Ammon's horn (tissue), 1 donor: ENCODE measurements around the gene PIP4K2B.

Experiments
- DNase-seq: peaks from one replicate; pipeline ENCODE4 v3.0.0-alpha.2; 2016; ENCODE audit warnings: low spot score

The PIP4K2B gene

DNA sequence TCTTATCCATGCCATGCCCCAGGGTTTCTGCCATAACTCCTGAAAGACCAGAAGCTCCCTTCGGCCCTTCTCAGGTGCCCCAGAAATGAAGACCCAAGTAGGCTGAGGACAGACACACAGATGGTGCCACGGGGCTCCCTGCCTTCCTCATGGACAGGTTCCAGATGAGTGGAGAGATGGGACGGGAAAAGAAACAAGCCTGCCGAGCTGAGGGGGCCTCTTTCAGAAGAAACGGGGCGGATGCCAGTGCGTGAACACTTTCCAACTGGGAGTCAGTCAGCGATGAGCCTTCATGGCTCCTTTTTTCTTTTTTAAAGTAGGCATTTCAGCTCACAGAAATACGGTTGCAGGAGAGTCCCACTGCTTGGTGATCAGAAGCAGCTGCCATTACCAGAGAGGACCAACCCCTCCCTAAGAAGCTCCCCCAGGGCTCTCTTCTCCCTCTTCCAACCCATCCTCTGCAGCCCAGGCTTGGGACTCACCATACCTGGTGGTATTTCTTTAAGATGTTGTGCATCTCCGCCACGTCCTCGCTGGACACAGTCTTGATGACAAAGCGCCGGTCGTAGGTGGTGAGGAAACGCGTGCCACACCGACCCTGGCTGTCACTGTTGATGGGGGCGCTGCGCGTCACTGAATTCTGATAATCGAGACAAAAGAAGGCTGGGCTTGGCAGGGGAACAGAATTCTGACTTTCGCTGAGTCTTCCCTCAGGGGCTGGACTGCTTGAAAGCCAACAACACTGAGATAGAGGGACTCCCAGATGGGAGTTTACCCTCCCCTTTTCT lies 19.2 kb downstream of the PIP4K2B start:
- DNase-seq: no peak

DNA sequence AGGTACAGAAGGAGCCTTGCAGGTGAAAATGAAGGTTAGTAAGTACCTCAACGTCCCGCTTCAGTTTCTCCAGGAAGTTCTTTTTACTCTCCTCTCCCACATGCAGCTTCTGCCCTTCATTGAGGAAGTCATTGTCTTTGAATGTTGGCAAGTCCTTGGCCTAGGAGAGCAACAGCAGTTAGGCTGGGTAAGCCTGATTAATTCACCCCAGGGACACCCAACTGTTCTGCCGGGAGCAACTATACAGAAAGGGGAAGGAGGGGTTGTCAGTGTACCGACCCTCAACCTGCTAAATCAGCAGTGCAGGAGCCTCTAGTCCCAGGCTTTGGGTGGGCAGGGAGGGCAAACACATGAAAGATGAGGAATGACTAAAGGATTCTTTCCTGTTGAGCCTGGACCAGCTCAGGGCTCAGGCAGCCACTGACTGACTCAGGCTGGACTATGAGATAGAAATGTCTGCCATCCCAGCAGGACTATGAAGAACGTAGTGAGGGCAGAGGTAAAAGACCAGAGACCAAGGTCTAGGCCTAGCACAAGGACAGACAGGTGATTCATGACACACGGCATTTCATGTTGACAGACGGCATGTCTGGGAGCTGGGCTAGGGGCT lies 21.6 kb downstream of the PIP4K2B start:
- DNase-seq: no peak

DNA sequence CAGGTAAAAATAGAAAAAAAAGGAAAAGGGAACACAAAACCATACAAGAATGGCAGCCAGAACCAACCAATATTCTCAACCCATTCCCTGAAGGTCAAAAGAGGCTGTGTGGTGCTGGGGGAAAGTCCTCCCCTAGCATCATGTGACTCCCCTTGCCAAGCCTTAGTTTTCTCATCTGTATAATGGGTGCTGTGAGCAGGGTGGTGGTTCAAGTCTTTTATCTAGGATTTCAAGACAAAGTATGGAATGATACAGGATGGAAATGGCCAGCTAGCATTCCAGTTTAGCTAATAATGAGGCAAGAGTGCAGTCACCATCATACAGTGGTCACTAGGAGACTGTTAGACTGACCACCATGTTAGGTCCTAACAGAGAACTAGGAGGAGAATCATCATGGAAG lies 26.1 kb downstream of the PIP4K2B start:
- DNase-seq: no peak

DNA sequence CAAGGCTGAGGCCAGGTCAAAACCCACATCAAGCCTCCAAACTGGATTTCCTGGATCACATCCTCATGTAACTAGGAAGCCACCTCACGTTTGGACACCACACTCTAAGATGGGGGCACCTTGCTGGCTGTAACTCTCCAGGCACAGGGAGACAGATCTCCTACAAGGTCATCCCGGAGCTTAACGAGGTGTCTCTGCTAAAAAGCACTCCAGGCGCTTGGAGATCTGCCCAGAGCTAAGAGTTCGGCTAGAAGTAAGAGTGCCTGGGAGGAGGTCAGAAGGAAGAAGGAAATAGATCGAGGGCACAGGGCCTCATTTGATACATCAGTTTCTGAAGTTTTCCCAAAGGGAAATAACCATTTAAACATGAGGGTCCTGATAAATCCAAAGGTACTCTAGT lies 30.9 kb downstream of the PIP4K2B start:
- no peak for DNase-seq

DNA sequence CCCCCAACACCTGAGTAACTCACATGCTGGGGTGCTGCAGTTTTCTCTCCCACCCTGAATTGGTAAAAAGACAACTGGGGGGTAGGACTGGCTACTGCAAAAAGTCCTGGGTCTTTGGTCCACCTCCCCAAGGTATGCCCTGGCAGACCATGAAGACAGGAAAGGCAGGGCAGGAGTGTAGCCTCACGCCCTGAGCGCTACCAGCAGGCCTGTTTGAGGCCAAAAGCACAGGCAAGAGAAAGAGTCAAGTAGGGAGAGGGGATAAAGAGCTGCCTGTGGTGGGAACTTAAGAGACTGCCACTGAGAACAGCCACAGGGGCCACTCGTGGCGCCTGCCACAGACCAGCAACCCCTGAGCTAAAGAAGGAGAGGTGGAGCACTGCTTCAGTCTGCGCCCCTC lies 33.0 kb downstream of the PIP4K2B start:
- DNase-seq: no peak

DNA sequence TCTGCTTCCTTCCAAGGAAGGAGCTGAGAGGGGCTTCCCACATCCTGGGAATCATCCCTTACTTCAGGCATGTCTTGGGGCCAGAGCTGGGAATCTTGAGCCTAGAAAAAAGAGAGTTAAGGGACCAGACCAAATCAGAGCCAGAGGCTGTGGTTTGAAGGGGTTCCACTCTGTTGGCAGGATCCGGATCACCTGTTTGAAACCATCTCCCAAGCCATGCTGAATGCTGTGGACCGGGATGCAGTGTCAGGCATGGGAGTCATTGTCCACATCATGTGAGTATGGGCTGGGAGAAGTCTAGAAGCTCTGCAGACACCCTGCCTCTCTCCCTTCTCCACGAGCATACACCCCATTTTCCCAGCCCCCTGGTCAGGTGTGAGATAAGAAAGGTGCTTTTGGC lies 37.1 kb downstream of the PIP4K2B start:
- DNase-seq: no peak

DNA sequence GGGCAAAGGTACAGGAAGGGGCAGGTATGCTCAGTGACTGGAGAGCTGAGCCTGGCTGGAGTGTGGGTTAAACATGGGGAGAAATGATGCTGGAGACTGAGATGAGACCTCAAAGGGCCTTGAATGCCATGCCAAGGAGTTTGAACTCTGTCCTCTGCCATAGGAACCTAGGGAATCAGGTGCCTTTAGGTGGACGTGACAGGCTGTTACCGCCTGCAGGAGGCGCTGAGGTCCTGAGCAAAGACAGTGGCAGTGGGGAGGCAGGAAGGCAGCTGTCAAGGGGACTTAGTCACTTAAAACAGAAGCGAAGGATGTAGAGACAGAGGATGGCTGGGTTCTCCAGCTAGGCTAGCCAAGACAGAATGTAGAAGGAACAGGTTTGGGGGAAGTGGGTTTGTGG lies 37.7 kb downstream of the PIP4K2B start:
- DNase-seq: no peak

DNA sequence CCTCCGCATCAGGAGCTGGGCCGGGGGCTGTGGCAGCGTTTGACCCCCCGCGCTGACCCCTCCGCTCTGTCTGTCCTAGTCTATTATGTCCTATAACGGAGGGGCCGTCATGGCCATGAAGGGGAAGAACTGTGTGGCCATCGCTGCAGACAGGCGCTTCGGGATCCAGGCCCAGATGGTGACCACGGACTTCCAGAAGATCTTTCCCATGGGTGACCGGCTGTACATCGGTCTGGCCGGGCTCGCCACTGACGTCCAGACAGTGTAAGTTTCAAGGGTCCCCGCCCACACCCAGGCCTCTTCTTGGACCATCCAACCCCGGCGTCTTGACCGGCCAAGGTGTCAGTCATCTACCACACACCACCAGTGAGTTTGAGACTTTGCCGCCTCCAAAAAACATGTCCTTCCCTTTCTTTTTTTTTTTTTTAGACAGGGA lies 46.3 kb downstream of the PIP4K2B start:
- no peak for DNase-seq

DNA sequence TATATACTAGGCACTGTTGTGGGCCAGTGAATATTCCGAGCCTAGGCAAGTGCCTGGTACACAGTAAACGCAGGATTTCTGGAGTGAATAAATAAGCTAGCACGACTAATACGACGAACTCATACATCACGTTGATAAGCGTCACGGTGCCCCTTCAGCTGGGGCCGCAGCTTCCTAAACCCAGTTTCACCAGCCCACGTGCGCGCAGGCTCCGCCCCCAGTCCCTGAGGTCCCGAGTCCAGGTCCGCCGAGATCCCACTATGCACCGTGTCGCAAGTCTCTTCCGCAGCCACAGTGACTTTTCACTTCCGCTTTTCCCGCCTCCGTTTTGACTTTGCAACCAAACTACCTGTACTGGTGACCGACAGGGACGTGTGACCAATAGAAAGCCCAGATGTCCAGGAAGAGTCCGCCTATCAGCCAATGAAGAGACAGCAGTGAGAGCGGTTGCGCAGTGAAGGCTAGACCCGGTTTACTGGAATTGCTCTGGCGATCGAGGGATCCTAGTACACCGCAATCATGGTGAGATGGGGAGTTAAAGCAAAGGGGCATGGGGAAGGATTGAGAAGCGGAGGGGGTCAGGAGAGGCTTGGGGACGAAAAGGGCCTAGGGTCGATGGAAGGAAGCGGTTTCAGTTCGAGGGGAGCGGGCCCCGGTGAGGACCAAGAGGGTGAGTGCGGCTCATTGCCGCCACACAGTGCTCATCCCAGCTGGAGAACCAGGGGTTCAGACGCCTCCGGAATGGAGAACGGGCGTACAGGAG lies 46.9 kb downstream of the PIP4K2B start, which contains the start of gene PSMB3:
TSS of gene PSMB3 (plus strand) at position 434 of the 763 bp plus-strand sequence. CDS start at position 520, 86 bp downstream.
- DNase-seq: peak; percentile 100

DNA sequence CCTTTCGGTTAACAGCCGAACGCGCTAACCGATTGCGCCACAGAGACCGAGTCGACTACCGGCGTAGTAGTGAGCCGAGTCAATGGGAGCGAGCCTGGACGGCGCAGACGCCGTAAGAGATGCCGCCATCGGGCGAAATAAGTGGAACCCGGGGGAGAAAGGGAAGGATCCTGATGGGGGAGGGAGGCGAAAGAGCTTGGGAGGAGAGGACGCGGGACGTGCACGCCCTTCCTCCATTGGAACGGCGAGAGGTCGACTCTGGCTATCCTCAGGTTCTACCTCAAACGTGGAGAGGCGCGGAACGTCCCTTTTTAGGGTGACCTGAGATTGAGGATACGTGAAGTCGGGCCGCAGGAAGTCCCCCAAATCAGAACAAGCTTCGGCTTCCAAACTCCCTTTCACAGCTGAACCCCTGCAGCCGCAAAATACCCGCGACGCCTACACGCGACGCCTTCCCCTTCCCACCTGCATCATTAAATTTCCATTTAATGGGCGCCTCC lies 47.5 kb downstream of the PIP4K2B start:
- DNase-seq: peak; percentile 90

DNA sequence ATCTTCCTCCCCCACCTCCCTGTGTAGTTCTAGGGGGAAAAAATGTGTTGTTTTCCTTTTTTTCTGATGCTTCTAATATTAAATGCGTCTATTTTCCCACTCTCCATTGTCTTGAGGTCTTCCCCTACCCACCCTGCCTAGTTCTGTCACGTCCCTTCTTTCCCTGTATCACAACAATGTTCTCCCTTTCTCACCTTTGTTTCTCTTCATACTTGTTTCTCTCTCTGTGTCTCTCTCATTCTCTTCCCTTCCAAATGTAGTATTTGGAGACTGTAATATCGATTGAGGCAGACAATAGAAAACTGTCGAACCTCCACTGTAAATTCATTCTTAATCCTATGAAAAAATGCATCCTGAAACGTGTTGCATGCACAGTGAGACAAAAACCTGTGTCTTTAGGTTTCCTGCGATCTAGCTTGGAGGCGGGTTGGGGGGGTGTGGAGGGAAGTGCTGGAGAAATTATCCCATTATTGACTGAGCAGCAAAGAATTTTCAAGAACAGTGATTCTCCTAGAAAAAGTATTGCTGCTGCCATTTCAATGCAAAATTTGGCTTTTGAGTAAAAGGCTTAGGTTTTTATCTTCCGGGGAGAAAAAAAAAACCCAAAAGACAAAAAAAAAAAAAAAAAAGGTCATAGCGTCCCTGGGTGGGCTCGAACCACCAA lies 48.1 kb downstream of the PIP4K2B start:
- DNase-seq: no peak

DNA sequence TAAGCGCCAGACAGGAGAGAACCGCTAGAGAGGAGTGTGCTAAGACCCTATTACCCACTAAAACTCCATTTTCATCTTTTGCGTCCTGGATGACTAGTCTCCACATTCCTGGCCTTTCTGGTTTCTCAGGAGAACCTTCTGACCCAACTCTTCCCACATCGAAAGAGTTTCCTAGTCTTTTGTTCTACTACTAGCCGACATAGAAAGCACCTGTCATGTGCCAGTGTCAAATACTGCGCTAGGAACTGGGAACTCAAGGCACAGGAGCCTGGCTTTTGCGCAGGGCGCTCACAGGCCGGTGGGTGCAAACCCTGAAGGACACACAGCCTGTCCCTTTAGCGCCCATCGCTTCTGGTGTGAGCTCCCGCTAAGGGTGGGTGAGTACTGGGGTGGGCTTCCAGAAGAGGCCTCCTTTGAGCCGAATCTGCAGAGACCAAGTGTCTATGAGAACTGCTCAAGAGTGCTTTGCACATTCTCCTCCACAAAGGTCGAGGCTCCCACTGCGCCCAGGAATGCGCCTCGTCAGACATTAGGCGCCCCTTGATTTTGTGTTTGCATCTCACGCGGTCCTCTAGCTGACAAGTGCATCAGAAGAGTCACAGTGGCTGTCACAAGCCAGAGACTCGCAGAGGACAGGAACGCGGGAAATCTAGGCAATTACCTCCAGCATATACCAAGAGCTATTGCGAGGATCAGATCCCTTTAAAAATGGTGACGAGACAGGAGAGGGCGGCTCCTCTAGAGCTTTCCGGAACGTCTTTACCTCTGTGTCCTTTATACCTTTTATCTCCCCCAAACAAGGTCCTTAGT lies 48.8 kb downstream of the PIP4K2B start:
- DNase-seq: no peak

DNA sequence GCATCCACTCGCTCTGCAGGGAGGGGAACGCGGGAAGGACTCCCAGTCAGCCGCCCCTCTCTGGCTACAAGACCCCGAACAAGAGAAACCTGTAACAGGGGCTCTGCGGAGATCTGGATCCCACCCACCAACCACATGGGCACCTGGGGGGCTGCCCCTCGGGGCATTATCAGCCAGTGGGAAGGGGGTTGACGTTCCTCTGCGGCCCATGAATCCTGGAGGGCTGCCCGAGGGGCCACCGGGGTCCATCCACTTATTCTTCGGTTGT lies 49.4 kb downstream of the PIP4K2B start:
- DNase-seq: no peak

DNA sequence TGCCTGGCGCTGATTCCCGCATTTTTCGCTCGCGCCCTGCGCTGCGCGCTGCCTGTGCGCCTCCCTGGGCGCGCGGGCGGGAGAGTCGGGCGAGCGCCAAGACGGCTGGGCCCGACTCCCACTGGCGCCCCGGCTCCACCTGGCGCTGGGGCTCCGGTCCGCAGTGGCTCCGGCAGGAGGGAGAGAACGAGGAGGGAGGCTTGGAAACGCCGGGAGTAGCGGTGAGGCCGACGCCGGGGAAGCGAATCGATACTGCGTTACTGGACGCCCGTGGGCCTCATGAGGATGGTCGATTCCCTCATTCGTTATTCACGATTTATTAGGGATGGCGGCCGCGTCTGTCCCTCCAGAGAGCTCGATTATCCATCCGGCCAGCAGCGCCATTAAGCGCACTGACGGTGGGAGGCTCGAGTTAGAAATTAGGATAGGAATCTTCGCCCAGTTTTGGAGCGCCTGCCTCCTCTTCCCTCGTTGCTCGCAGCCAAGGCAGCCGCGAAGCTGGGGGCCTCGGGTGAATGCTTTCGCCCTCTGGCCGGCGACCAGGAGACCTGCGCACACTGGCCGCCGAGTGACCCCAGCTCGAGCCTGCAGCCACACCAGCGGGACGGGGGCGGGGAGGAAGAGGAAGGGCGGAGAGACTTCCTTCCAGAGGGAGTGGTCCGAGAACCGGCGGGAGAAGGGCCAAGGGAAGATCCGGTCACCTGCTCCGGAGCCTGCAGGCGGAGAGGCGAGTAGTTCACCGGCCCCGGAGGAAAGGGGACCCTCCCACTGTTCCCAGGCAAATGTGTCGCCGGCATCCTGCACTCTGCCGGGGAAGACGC lies 49.9 kb downstream of the PIP4K2B start:
- peak; percentile 55 for DNase-seq

DNA sequence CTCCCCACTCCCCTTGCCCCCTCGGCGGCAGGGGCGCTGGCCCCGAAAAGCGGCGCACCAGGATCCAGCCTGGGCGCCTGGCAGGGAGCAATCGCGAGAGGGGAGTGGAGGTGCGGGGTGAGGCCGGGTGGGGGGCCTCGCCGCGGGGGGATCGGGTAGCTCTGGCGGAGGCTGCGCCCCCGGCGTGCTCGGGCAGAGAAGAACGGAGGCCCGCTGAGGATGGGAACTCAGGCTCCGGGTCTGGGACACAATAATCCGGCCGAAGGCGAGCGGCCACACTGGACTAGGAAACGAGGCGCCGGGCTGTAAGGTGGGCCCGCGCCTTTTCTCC lies 50.5 kb downstream of the PIP4K2B start:
- DNase-seq: no peak

DNA sequence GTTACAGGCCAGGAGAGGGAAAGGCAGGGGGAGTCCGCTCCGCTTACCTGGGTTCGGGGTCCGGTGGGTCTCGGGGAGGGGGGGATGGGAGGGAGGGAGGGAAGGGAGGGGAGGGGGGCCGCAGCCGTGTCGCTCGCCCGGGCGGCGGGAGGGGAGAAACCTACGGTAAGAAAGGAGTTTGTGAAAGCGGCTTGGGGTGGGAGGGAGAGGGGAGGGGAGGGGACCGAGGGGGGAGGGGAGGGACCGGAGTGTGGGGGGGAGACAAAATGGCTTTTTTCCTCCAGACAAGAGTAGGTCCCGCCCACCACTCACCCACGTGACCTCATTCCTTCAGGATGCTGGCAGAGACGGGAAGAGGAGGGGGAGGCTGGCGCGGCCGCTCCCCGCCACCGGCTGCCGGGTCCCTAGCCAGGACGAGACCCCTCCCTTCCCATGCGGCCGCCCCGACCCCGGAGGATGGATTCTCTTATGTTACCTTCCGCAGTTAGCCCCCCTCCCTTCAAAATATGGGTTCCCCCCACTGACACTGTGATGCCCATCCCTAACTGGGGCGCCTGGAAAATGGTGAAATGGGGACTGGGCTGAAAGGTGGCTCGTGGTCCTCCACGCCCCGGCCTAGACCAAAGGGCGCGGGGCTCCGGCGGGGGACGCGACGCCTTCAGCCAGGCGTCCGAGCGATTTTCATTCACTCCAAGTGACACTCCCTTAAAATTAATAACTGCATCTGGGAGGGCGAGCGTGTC lies 51.0 kb downstream of the PIP4K2B start, which contains the start of gene PCGF2:
TSS of gene PCGF2 (minus strand) at position 188 of the 743 bp plus-strand sequence. CDS start 7,934 bp downstream, outside the sequence.
- DNase-seq: peak; percentile 76

DNA sequence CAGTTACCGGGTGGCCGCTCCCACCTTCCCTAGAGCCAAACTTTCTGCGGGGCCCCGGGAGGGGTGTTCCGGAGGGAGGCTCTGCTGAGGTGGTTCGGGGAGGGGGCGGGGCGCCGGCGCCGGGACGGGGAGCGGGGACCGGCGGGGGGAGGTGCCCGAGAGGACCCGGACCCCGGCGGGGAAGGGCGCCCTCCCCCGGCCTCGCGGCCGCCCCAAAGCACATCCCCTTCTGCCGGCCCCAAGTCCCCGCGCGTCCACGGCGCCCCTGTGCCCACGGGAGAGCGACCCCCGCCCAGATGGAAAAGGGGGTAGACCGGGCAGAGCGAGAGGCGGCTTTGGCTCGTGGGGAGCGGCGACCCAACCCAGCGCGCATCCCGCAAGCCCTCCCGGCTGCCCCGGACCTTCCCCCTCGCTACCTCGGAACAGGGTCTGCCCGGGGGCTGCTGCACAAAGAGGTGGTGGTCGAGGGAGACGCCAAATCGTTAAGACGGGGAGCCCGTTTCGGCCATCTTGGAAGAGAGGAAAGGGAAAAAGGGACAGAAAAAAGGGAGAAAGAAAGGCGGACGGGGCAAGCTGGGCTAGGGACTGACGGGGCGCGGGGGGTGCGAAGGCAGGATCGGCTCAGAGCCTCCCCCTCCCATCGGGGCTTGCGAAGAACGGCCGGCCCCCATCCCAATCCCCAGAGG lies 51.8 kb downstream of the PIP4K2B start:
- DNase-seq: no peak

DNA sequence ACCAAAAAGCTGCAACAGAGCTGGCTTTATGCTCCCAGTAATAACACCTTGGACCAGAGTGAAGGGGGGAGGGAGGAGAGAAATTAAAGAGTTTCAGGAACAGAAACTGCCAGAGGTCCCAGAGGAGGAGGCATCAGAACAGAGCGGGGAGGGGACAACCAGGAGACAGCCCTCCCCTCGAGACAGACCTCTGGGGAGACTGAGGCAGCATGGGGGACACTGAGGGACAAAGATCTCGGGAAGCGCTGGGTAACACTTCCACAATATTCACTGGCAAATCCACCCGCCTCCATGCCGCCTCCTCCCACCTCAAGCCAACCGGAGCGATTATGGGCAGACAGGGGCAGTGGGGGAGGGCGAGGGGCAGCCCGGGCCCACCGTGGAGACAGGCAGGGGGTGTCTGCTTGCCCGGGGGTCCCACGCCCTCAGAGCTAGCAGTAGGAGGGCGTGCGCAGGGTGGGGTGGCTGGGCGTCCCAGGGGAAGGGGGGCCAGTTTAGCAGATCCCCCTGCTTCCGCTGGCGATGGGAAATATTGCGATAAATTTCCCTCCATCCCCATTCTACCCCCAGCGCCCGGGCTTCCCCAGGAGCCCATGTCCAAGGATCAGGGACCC lies 52.4 kb downstream of the PIP4K2B start:
- no peak for DNase-seq
